Bronchial epithelial cell (primary cell): ENCODE results near the gene NHS. TPM values are rescaled to one million over a fixed set of nuclear protein-coding genes. Genes with fewer than 3 reads are reported as not detected.

Experiments
- DNase-seq: peaks from one replicate; pipeline ENCODE4 v3.0.0-alpha.2; 2010; ENCODE audit warnings: low read depth
- FAIRE-seq: peaks from 2 replicates; lab custom pipeline; 2011; peaks lifted over from hg19 to GRCh38; lab: Jason Lieb, UNC
- H3K27me3 ChIP-seq: 2 replicates; pipeline ENCODE4 v1.5.1; 2011; ENCODE audit warnings: low read length; ENCODE audit not compliant: control insufficient read depth, insufficient read depth
- H3K36me3 ChIP-seq: 2 replicates; pipeline ENCODE4 v1.5.1; 2011; ENCODE audit warnings: low read length; ENCODE audit not compliant: control insufficient read depth, insufficient read depth
- H3K4me3 ChIP-seq: 2 replicates; pipeline ENCODE4 v1.5.1; 2011; ENCODE audit warnings: mild to moderate bottlenecking, low read depth, low read length, control low read depth
- total RNA-seq: library from RNA; depleted of rRNA; stranded (reverse); fragments of >200 nt; gene quantifications from 2 replicates; pipeline ENCODE4 v1.2.1, GENCODE V29; 2014
- TF ChIP-seq, protein P1 (sequence below): IDR thresholded peaks from 2 replicates; pipeline ENCODE4 v1.5.1; 2011; ENCODE audit warnings: mild to moderate bottlenecking, moderate library complexity, low read length, control low read depth, inconsistent platforms; ENCODE audit not compliant: insufficient read depth, severe bottlenecking

The NHS gene
- total RNA-seq, 1 donor from 2014 or later = 0.79 TPM

DNA sequence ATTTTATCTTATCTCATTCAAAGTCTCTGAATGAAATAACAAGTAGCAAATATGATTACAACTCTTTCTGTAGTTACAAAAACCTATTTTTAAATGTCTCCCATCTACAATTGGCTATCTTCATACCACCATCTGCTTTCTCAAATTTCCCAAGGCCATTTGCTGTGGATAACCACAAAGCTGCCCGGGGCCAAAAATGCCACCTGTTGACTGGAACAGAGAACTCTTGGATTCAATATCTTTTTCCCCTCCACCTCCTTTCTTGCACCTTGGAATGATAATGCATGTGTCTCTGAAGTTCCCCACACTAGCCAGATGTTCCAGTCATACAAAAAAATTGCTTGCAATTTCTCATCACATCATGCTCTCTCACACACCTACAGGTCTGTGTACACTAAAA lies 269.0 kb downstream of the NHS start:
- no peaks in the 10 kb centered on the region for H3K27me3 ChIP-seq
- no peaks in the 10 kb centered on the region for H3K36me3 ChIP-seq
- H3K4me3 ChIP-seq = no peak overlapping the region
- FAIRE-seq (no peak), DNase-seq (no peak)
- TF ChIP-seq, protein P1, sequence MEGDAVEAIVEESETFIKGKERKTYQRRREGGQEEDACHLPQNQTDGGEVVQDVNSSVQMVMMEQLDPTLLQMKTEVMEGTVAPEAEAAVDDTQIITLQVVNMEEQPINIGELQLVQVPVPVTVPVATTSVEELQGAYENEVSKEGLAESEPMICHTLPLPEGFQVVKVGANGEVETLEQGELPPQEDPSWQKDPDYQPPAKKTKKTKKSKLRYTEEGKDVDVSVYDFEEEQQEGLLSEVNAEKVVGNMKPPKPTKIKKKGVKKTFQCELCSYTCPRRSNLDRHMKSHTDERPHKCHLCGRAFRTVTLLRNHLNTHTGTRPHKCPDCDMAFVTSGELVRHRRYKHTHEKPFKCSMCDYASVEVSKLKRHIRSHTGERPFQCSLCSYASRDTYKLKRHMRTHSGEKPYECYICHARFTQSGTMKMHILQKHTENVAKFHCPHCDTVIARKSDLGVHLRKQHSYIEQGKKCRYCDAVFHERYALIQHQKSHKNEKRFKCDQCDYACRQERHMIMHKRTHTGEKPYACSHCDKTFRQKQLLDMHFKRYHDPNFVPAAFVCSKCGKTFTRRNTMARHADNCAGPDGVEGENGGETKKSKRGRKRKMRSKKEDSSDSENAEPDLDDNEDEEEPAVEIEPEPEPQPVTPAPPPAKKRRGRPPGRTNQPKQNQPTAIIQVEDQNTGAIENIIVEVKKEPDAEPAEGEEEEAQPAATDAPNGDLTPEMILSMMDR = no peak

DNA sequence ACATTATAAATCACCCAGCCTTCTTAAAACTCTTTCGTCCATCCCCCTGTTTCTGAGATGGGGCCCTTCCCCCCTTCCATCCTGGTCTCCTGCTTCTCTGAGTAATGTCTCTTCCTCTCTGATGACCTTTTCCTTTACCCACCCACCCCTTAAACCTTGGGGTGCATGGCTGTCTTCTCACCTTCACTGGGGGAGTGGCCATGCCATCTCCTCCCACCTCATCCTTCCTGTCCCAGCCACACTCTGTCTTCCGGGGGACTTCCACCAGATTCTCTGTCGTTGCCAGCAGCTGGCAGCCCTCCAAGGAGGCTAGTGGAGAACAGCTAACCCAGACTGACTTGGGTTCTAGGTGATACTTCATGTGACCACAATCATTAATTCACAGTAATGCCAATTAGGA lies 279.1 kb downstream of the NHS start:
- TF ChIP-seq, protein P1 = no peak
- DNase-seq (no peak), FAIRE-seq (peak; percentile 32)
- H3K27me3 ChIP-seq = no peaks in the 10 kb centered on the region
- H3K4me3 ChIP-seq = no peak overlapping the region
- H3K36me3 ChIP-seq = no peaks in the 10 kb centered on the region

DNA sequence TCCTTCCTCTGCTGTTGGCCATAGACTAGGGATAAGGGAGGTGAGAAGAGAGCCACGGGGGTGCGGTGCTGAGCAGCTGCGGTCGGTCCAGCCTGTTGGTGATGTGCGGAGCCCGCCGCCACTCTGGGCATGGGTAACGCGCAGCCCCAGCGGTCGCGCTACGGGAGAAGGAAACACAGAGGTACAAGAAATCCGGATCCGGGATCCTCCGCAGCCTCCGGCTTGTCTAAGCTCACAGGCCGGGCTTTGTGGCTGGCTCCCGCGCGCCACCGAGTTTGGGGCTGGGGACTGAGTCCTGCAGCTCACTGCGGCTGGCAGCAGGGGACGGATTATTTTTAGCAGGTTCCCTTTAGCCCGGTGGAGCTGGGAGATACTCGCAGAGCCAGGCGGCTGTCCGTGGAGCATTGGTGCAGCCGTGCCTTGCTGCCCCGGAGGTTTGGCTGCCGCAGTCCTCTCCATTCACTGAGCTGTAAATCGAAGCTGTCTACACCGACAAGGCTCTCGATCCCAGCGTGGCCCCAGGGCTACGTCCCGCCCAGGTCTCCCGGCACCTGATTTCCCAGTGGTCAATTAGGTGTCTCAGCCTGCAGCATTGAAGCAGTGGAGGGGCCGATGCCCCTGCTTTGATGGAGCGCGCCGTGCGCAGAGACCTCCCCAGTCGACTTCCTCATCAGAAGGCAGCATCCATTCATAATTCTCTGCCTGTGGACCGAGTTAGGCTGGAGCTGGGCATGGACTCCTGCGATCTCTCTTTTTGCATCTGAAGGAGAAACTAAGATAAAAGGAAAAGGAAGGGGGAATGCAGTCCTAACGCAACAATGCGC lies 280.4 kb downstream of the NHS start:
- TF ChIP-seq, protein P1 = no peak
- peak overlapping the region; percentile 10 for H3K4me3 ChIP-seq
- no peaks in the 10 kb centered on the region for H3K36me3 ChIP-seq
- FAIRE-seq = no peak
- no peak for DNase-seq
- H3K27me3 ChIP-seq = no peaks in the 10 kb centered on the region

DNA sequence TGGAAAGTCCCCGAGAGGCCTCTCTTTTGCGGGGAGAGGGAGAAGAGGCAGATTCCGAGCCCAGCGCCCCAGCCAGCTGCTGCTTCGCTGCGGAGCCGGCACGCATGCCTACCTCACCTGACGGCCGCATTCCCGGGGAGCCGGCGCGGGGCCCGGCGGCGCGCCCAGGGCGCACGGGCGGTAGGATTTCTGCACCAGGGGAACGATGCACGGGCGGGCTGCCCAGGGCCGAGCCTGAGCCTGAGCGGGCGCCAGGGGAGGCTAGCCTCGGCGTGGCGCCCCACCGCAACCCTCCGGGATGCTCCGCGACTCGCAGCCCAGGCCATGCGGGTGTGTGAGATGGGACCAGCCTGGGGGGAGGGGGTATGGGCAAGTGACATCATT lies 281.0 kb downstream of the NHS start:
- FAIRE-seq (no peak), DNase-seq (no peak)
- no peak overlapping the region for H3K4me3 ChIP-seq
- no peaks in the 10 kb centered on the region for H3K27me3 ChIP-seq
- TF ChIP-seq, protein P1 = no peak
- H3K36me3 ChIP-seq = no peaks in the 10 kb centered on the region

DNA sequence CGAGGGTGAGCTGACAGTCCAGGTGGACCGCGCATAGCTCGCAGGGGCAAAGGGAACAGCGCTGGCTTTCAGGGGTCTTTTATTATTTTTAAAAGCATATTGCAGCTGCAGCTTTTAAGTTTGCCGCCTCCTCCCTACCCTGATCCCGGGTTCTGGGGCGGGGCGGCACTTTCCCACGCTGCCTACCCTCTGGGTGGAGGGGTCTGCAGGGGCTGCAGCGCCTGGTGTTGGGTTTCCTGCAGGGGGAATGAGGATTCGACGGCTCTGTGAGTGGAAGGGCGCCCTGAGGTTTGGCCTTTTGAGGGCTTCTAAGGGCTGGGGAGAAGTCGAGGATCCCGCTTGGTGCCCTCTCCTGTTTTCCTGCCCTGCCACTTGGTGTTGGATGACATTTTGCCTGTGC lies 281.6 kb downstream of the NHS start:
- no peak overlapping the region for H3K4me3 ChIP-seq
- DNase-seq = no peak
- TF ChIP-seq, protein P1 = no peak
- no peaks in the 10 kb centered on the region for H3K27me3 ChIP-seq
- no peak for FAIRE-seq
- H3K36me3 ChIP-seq = no peaks in the 10 kb centered on the region
